NCI-H460 (cell line): ENCODE measurements around the gene VPS41. TPM values are rescaled to one million over a fixed set of nuclear protein-coding genes. Genes with fewer than 3 reads are reported as not detected.

Source experiments
- DNase-seq: peaks from one replicate; pipeline ENCODE4 v3.0.0-alpha.2; 2016; ENCODE audit warnings: low read depth; ENCODE audit errors: extremely low read depth
- total RNA-seq: library from RNA; depleted of rRNA; stranded (reverse); fragments of >200 nt; shearing (Covaris generic); gene quantifications from 2 replicates; pipeline ENCODE4 v1.2.3, GENCODE V29; 2014

VPS41 gene
- total RNA-seq, 1 experiment from 2014 or later, result 35.8 TPM

GRCh38 chr7:38744746-38745145 is 164.2 kb downstream of the VPS41 start:
- DNase-seq, result no peak

GRCh38 chr7:38743899-38744298 is 165.1 kb downstream of the VPS41 start:
- no peak for DNase-seq

- DNase-seq, result no peak
These were observed 168.9 kb downstream of the VPS41 start for GRCh38 chr7:38740041-38740440.

GRCh38 chr7:38736138-38736537 is 172.9 kb downstream of the VPS41 start:
- no peak for DNase-seq

- DNase-seq, result no peak
These were observed 177.8 kb downstream of the VPS41 start for GRCh38 chr7:38731215-38731614.

GRCh38 chr7:38728145-38728544 is 180.8 kb downstream of the VPS41 start:
- DNase-seq, result no peak

- no peak for DNase-seq
These were observed 181.6 kb downstream of the VPS41 start for GRCh38 chr7:38727184-38727940.

- no peak for DNase-seq
These were observed 185.7 kb downstream of the VPS41 start for GRCh38 chr7:38723327-38723726.

GRCh38 chr7:38716397-38716796 is 192.6 kb downstream of the VPS41 start:
- no peak for DNase-seq

GRCh38 chr7:38709123-38709522 is 199.9 kb downstream of the VPS41 start:
- no peak for DNase-seq

- no peak for DNase-seq
These were observed 204.2 kb downstream of the VPS41 start for GRCh38 chr7:38704751-38705150.

- DNase-seq, result no peak
These were observed 204.9 kb downstream of the VPS41 start for GRCh38 chr7:38704041-38704547.

- DNase-seq, result no peak
These were observed 205.9 kb downstream of the VPS41 start for GRCh38 chr7:38703093-38703492.

- DNase-seq, result no peak
These were observed 206.9 kb downstream of the VPS41 start for GRCh38 chr7:38702002-38702535.

- DNase-seq, result no peak
These were observed 208.9 kb downstream of the VPS41 start for GRCh38 chr7:38700116-38700515.

GRCh38 chr7:38699471-38699870 is 209.5 kb downstream of the VPS41 start:
- DNase-seq, result no peak

- no peak for DNase-seq
These were observed 214.7 kb downstream of the VPS41 start for GRCh38 chr7:38694326-38694725.

- DNase-seq, result no peak
These were observed 222.1 kb downstream of the VPS41 start for GRCh38 chr7:38686888-38687287.

GRCh38 chr7:38685851-38686250 is 223.1 kb downstream of the VPS41 start:
- no peak for DNase-seq

GRCh38 chr7:38682606-38683005 is 226.4 kb downstream of the VPS41 start:
- no peak for DNase-seq

GRCh38 chr7:38681882-38682281 is 227.1 kb downstream of the VPS41 start:
- DNase-seq, result no peak

GRCh38 chr7:38679419-38679818 is 229.6 kb downstream of the VPS41 start:
- no peak for DNase-seq
